ENCODE data around the gene MAP2K2.

Gene MAP2K2

DNA sequence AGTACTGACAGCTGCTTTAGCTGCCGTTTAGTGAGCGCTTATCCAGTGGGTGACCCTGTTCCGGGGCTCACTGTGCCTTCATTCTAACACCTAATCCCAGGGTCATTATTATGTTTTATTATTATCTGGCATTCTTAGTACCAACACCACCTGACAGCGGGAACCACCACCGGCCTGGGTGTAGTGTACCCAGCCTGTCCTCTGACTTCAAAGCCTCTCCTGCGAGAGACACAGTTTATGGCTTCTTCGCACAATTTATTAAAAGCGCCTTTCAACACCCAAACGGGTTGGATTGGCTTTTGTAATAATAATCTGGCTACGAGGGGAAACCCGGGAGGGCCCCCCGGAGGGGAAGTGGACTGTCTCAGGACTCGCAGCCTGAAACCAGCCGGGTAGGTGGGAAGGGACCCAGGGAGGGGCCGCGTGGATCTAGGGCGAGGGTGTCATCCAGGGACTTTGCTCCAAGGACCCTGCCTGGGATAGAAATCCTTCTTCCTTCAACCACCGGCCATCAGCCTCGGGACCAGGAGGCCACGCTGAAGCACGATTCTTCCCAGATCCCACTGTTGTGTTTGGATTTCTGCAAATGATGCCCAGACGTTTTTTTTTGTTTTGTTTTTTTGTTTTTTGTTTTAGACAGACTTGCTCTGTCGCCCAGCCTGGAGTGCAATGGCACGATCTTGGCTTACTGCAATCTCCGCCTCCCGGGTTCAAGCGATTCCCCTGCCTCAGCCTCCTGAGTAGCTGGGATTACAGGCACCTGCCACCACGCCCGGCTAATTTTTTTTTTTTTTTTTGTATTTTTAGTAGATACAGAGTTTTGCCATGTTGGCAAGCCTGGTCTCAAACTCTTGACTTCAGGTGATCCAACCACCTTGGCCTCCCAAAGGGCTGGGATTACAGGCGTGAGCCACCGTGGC, 55.6 kb downstream of the MAP2K2 start:
- TF ChIP-seq, protein P1, sequence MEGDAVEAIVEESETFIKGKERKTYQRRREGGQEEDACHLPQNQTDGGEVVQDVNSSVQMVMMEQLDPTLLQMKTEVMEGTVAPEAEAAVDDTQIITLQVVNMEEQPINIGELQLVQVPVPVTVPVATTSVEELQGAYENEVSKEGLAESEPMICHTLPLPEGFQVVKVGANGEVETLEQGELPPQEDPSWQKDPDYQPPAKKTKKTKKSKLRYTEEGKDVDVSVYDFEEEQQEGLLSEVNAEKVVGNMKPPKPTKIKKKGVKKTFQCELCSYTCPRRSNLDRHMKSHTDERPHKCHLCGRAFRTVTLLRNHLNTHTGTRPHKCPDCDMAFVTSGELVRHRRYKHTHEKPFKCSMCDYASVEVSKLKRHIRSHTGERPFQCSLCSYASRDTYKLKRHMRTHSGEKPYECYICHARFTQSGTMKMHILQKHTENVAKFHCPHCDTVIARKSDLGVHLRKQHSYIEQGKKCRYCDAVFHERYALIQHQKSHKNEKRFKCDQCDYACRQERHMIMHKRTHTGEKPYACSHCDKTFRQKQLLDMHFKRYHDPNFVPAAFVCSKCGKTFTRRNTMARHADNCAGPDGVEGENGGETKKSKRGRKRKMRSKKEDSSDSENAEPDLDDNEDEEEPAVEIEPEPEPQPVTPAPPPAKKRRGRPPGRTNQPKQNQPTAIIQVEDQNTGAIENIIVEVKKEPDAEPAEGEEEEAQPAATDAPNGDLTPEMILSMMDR (IDR thresholded peaks at IDR 0.05; ENCODE audit: low read depth, low read length) = no peak
- in situ Hi-C loops (cut with HindIII; ENCODE audit: low sequenced_read_pairs) = no loop called here
- no peak overlapping the region for H3K4me3 ChIP-seq (ENCODE audit: low read depth, low read length)

DNA sequence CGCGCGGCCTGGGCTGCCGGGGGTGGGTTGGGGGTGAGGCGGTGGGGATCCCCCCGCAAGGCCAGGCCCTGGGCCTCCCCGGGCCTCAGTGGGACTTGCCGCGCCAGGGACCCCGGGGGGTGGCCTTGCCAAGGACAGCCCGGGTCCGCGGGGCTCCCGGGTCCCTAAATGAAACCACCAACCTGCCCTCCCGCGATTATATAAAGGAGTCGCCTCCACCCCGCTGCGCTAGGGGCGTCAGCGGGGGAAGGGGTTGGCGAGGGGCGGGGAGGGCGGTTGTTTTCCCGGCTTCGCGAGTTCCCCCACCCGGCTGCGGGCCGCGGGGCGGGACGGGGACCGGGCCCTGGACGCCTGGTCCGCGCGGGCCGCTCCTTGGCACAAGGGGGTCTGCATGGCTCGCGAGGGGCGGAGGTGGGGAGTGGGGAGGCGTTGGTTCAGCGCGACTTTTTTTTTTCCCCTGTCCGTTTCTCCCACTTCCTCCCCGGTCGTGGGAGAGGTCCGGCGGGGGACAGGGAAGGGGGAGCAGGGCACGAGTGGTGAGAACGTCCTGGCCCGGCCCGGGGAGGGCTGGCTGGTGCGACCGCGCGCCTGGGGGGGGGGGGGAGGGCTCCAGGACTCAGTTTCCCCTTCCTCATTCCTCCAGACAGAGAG, 56.4 kb downstream of the MAP2K2 start:
- TF ChIP-seq, protein P1 (IDR thresholded peaks at IDR 0.05; ENCODE audit: low read depth, low read length) = no peak
- H3K4me3 ChIP-seq (ENCODE audit: low read depth, low read length) = peak overlapping the region; percentile 84
- in situ Hi-C loops (cut with HindIII; ENCODE audit: low sequenced_read_pairs) = no loop called here
- no peak for DNase-seq (ENCODE audit: low read depth, low spot score)

More for the DNA sequence above, 55.6 kb downstream of the MAP2K2 start:
- no peak for DNase-seq (ENCODE audit: low read depth, low spot score)

DNA sequence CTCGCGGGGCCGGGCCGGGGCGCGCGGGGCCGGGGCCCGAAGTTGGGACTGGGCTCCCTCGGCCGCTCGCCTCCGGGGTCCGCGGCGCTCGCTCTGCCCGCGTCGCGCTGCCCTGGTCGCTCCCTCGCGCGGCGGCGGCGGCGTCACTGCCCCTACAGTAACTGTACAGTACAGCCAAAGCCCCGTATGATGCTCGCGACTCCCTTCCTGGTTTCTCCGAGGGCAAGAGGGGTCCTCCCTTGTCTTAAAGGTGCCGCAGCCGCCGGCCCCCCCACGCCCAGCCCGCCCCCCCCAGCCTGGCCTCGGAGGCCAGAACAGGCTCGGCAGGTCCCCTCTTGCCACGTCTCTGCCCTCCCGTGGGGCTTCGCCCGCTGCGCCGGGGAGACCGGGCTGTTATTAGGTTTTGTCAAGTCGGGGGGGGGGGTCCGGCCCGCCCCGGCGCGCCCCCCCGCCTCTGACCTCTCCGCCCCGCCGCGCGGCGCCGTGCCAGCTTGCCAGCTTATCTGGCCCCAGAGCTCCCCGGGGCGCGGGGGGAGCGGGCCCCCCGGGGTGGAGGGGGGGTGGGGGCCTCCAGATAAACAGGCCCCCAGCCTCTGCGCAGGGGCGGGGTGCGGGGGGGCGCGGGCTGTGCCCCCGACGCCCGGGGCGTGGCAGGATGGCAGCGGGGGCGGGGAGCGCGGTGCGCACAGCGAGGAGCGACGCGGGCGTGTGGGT, 57.1 kb downstream of the MAP2K2 start, which contains the start of gene ZBTB7A:
ZBTB7A (minus strand) TSS at position 218 of the 714 bp plus-strand sequence. CDS start 11,667 bp downstream, outside the sequence.
- DNase-seq (ENCODE audit: low read depth, low spot score) = peak; percentile 59
- in situ Hi-C loops (cut with HindIII; ENCODE audit: low sequenced_read_pairs) = no loop called here
- H3K4me3 ChIP-seq (ENCODE audit: low read depth, low read length) = peak within 1 kb of the TSS; percentile 84

DNA sequence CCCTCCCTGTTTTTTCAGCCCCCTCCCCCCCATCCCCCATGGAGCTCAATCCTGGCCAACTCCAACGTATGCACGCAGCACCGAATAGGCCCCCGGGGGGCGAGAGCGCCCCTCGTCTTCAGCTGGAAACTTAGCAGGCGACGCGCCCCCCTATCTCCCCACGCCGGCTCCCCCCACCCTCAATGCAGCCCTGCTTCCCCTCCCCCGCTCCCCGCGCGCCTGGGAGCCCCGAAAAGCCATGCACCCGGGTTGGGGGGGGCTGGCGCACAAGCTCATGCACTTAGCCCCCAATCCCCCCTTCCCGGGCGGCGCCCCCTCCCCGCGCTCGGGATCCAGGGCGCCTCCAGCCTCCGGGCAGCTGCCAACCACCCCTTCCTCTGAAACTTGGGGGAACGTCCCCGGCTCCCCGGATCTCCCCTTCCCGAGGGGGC, 57.7 kb downstream of the MAP2K2 start:
- TF ChIP-seq, protein P1 (IDR thresholded peaks at IDR 0.05; ENCODE audit: low read depth, low read length) = no peak
- in situ Hi-C loops (cut with HindIII; ENCODE audit: low sequenced_read_pairs) = no loop called here
- no peak for DNase-seq (ENCODE audit: low read depth, low spot score)
- H3K4me3 ChIP-seq (ENCODE audit: low read depth, low read length) = peak overlapping the region; percentile 84

More for the DNA sequence above, 57.1 kb downstream of the MAP2K2 start, which contains the start of gene ZBTB7A:
- TF ChIP-seq, protein P1 (IDR thresholded peaks at IDR 0.05; ENCODE audit: low read depth, low read length) = no peak

DNA sequence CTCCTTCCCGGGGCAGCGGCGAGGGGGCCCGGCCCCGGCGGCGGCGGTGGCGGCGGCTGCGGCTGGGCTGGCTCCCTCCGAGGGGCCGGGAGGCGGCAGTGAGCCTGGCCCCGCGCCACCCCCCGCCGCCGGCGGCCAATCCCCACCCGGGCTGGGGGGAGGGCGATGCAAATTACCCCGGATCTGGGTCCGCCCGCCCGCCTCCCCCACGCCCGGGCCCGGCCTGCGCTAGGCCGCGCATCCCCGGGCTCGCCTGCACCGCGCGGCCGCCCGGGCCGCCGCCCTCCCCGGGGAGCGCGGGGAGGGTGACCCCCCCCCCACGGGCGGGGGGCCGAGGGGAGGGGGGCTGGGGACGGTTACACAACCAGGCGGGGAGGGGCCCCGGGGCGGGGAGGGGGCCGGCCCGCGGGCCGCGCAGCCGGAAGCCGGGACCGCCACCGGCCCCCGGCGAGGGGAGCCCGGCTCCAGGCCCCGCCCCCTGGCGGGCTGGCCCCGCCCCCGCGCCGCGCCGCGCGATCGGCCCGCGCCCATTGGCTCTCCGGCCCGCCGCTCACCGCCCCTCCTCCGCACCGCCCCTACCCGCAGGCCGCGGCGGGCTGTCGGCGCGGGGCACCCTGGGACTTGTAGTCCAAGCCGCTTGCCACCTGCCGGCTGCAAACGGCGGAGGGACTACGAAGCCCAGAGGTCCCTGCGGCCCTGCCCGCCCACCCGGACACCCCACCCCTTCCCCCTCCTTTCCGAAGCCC, 58.3 kb downstream of the MAP2K2 start:
- DNase-seq (ENCODE audit: low read depth, low spot score) = peak; percentile 98
- H3K4me3 ChIP-seq (ENCODE audit: low read depth, low read length) = peak overlapping the region; percentile 84
- in situ Hi-C loops (cut with HindIII; ENCODE audit: low sequenced_read_pairs) = no loop called here
- TF ChIP-seq, protein P1 (IDR thresholded peaks at IDR 0.05; ENCODE audit: low read depth, low read length) = no peak

All from astrocyte of the spinal cord (primary cell).